Measurements from ENCODE around the gene PFN3.

The PFN3 gene

GRCh38 chr5:177373806-177374205 is 26.7 kb downstream of the PFN3 start:
- Histone ChIP-seq H3K9me3 (no peaks in the 10 kb centered on the region), H3K4me1 (no peaks in the 10 kb centered on the region; the same call in 1 of the 2 replicates), H3K36me3 (replicated peaks) (no peaks in the 10 kb centered on the region), H3K4me3 (no peak overlapping the region), H3K27me3 (ENCODE audit: low read depth) (no peaks in the 10 kb centered on the region)
- no peak for DNase-seq (ENCODE audit: low spot score in 2 of 2)
- in situ Hi-C loops (cut with MboI; ENCODE audit: low sequenced_read_pairs): no loop called here

- Histone ChIP-seq H3K9me3 (no peaks in the 10 kb centered on the region), H3K4me1 (no peaks in the 10 kb centered on the region; the same call in 1 of the 2 replicates), H3K36me3 (replicated peaks) (no peaks in the 10 kb centered on the region), H3K4me3 (no peak overlapping the region), H3K27me3 (ENCODE audit: low read depth) (no peaks in the 10 kb centered on the region)
- no peak for DNase-seq (ENCODE audit: low spot score in 2 of 2)
- in situ Hi-C loops (cut with MboI; ENCODE audit: low sequenced_read_pairs): no loop called here
Observed at GRCh38 chr5:177372910-177373309, 27.6 kb downstream of the PFN3 start.

- Histone ChIP-seq H3K9me3 (no peaks in the 10 kb centered on the region), H3K4me3 (no peak overlapping the region), H3K4me1 (no peaks in the 10 kb centered on the region; the same call in none of the 2 replicates), H3K36me3 (replicated peaks) (no peaks in the 10 kb centered on the region), H3K27me3 (ENCODE audit: low read depth) (no peaks in the 10 kb centered on the region)
- no peak for DNase-seq (ENCODE audit: low spot score in 2 of 2)
- in situ Hi-C loops (cut with MboI; ENCODE audit: low sequenced_read_pairs): no loop called here
Observed at GRCh38 chr5:177372034-177372896, 28.2 kb downstream of the PFN3 start.

GRCh38 chr5:177371120-177372033 is 29.1 kb downstream of the PFN3 start:
- H3K4me3 ChIP-seq: peak overlapping the region; percentile 22
- in situ Hi-C loops (cut with MboI; ENCODE audit: low sequenced_read_pairs): no loop called here
- no peaks in the 10 kb centered on the region for H3K27me3 ChIP-seq (ENCODE audit: low read depth)
- DNase-seq (ENCODE audit: low spot score in 2 of 2): no peak
- no peaks in the 10 kb centered on the region for H3K9me3 ChIP-seq
- H3K36me3 ChIP-seq (replicated peaks): no peaks in the 10 kb centered on the region
- peaks cover 2% of the 10 kb centered on the region for H3K4me1 ChIP-seq

- Histone ChIP-seq H3K9me3 (no peaks in the 10 kb centered on the region), H3K27me3 (ENCODE audit: low read depth) (no peaks in the 10 kb centered on the region), H3K4me1 (peaks cover 2% of the 10 kb centered on the region), H3K36me3 (replicated peaks) (no peaks in the 10 kb centered on the region), H3K4me3 (no peak overlapping the region)
- in situ Hi-C loops (cut with MboI; ENCODE audit: low sequenced_read_pairs): no loop called here
- DNase-seq (ENCODE audit: low spot score in 2 of 2): peak; percentile 63 to 91
Observed at GRCh38 chr5:177370488-177371119, 29.9 kb downstream of the PFN3 start.

- Histone ChIP-seq H3K27me3 (ENCODE audit: low read depth) (no peaks in the 10 kb centered on the region), H3K4me3 (no peak overlapping the region), H3K9me3 (no peaks in the 10 kb centered on the region), H3K4me1 (peaks cover 2% of the 10 kb centered on the region), H3K36me3 (replicated peaks) (no peaks in the 10 kb centered on the region)
- no peak for DNase-seq (ENCODE audit: low spot score in 2 of 2)
- in situ Hi-C loops (cut with MboI; ENCODE audit: low sequenced_read_pairs): no loop called here
Observed at GRCh38 chr5:177369645-177370440, 30.6 kb downstream of the PFN3 start.

GRCh38 chr5:177368869-177369644 is 31.4 kb downstream of the PFN3 start:
- no peak overlapping the region for H3K4me3 ChIP-seq
- DNase-seq (ENCODE audit: low spot score in 2 of 2): peak in 1 of 2 experiments; percentile 63
- no peaks in the 10 kb centered on the region for H3K27me3 ChIP-seq (ENCODE audit: low read depth)
- no peaks in the 10 kb centered on the region for H3K36me3 ChIP-seq (replicated peaks)
- no peaks in the 10 kb centered on the region for H3K9me3 ChIP-seq
- H3K4me1 ChIP-seq: peaks cover 2% of the 10 kb centered on the region
- in situ Hi-C loops (cut with MboI; ENCODE audit: low sequenced_read_pairs): no loop called here

GRCh38 chr5:177367981-177368868 is 32.2 kb downstream of the PFN3 start:
- DNase-seq (ENCODE audit: low spot score in 2 of 2): no peak
- H3K4me3 ChIP-seq: no peak overlapping the region
- peaks cover 5% of the 10 kb centered on the region for H3K4me1 ChIP-seq

GRCh38 chr5:177367323-177367848 is 33.1 kb downstream of the PFN3 start:
- Histone ChIP-seq H3K27me3 (ENCODE audit: low read depth) (no peaks in the 10 kb centered on the region), H3K4me3 (no peak overlapping the region), H3K4me1 (peaks cover 9% of the 10 kb centered on the region), H3K9me3 (no peaks in the 10 kb centered on the region), H3K36me3 (replicated peaks) (no peaks in the 10 kb centered on the region)
- in situ Hi-C loops (cut with MboI; ENCODE audit: low sequenced_read_pairs): no loop called here
- DNase-seq (ENCODE audit: low spot score in 2 of 2): no peak

More at GRCh38 chr5:177367981-177368868, 32.2 kb downstream of the PFN3 start:
- no peaks in the 10 kb centered on the region for H3K27me3 ChIP-seq (ENCODE audit: low read depth)
- no peaks in the 10 kb centered on the region for H3K36me3 ChIP-seq (replicated peaks)
- in situ Hi-C loops (cut with MboI; ENCODE audit: low sequenced_read_pairs): no loop called here
- H3K9me3 ChIP-seq: no peaks in the 10 kb centered on the region

GRCh38 chr5:177366528-177367322 is 33.7 kb downstream of the PFN3 start:
- H3K27me3 ChIP-seq (ENCODE audit: low read depth): no peaks in the 10 kb centered on the region
- peaks cover 9% of the 10 kb centered on the region for H3K4me1 ChIP-seq
- peak overlapping the region; percentile 7; the same call in 1 of the 2 replicates for H3K4me3 ChIP-seq
- no peaks in the 10 kb centered on the region for H3K36me3 ChIP-seq (replicated peaks)
- H3K9me3 ChIP-seq: no peaks in the 10 kb centered on the region
- DNase-seq (ENCODE audit: low spot score in 2 of 2): peak; percentile 74 to 93
- in situ Hi-C loops (cut with MboI; ENCODE audit: low sequenced_read_pairs): no loop called here
